Smooth muscle cell (in vitro differentiated cells): ENCODE results near the gene ZNF133. TPM values are rescaled to one million over a fixed set of nuclear protein-coding genes. Genes with fewer than 3 reads are reported as not detected.

Experiments used
- DNase-seq: peaks from one replicate; lab custom pipeline; 2025; ENCODE audit not compliant: unreplicated experiment; lab: John Stamatoyannopoulos, UW
- H2AFZ ChIP-seq: fragments of 200-600 bp; sonication (generic); 2 replicates; pipeline ENCODE4 v1.6.0; 2016; ENCODE audit warnings: antibody characterized with exemption, low read depth, mild to moderate bottlenecking
- H3F3A ChIP-seq: fragments of 200-600 bp; sonication (generic); 2 replicates; pipeline ENCODE4 v1.6.0; 2017; ENCODE audit warnings: antibody characterized with exemption, low read depth
- H3K27ac ChIP-seq: fragments of 200-600 bp; sonication (generic); 2 replicates; pipeline ENCODE4 v1.5.1; 2016; ENCODE audit warnings: low read depth, mild to moderate bottlenecking
- H3K27me3 ChIP-seq: fragments of 200-600 bp; sonication (generic); 2 replicates; pipeline ENCODE4 v1.6.1; 2016; ENCODE audit warnings: low read depth, mild to moderate bottlenecking
- H3K36me3 ChIP-seq: fragments of 200-600 bp; sonication (generic); 2 replicates; pipeline ENCODE4 v1.5.1; 2016; ENCODE audit warnings: low read depth
- H3K4me1 ChIP-seq: fragments of 200-600 bp; sonication (generic); 2 replicates; pipeline ENCODE4 v1.5.1; 2016; ENCODE audit warnings: low read depth
- H3K4me2 ChIP-seq: fragments of 200-600 bp; sonication (generic); 2 replicates; pipeline ENCODE4 v1.6.0; 2016; ENCODE audit warnings: mild to moderate bottlenecking
- H3K4me3 ChIP-seq: fragments of 200-600 bp; sonication (generic); 2 replicates; pipeline ENCODE4 v1.5.1; 2016; ENCODE audit warnings: mild to moderate bottlenecking
- H3K79me2 ChIP-seq: fragments of 200-600 bp; sonication (generic); 2 replicates; pipeline ENCODE4 v1.6.0; 2016; ENCODE audit warnings: low read depth, mild to moderate bottlenecking
- H3K9ac ChIP-seq: fragments of 200-600 bp; sonication (generic); 2 replicates; pipeline ENCODE4 v1.6.0; 2016; ENCODE audit warnings: low read depth
- H3K9me3 ChIP-seq: fragments of 200-600 bp; sonication (generic); replicated peaks from 2 replicates; pipeline ENCODE4 v1.5.1; 2016; ENCODE audit warnings: low read depth
- H4K20me1 ChIP-seq: fragments of 200-600 bp; sonication (generic); 2 replicates; pipeline ENCODE4 v1.6.0; 2016; ENCODE audit warnings: low read depth
- CTCF ChIP-seq: fragments of 200-600 bp; sonication (generic); IDR thresholded peaks from 2 replicates; pipeline ENCODE4 v1.5.1; 2017; ENCODE audit warnings: borderline replicate concordance, mild to moderate bottlenecking, antibody characterized with exemption; ENCODE audit not compliant: insufficient read depth, poor library complexity, severe bottlenecking
- WGBS: methylation state at CpG from one replicate; pipeline ENCODE4 v1.1.7; 2016; ENCODE audit warnings: low lambda C conversion rate; 5-methylcytosine and 5-hydroxymethylcytosine counted together
- polyA plus RNA-seq: library from polyadenylated mRNA; unstranded; fragments of >200 nt; fragmentation: Nextera tagmentation; extraction: Ambion mirVana; gene quantifications from 2 replicates; pipeline ENCODE4 v1.2.1, GENCODE V29; 2016
- total RNA-seq: library from RNA; depleted of rRNA; stranded (reverse); fragments of >200 nt; gene quantifications from 2 replicates; pipeline ENCODE4 v1.2.3, GENCODE V29; 2014

The ZNF133 gene
- total and polyA plus RNA-seq, 2 experiments from 2014 or later, result 12.5 to 22.4 TPM

DNA sequence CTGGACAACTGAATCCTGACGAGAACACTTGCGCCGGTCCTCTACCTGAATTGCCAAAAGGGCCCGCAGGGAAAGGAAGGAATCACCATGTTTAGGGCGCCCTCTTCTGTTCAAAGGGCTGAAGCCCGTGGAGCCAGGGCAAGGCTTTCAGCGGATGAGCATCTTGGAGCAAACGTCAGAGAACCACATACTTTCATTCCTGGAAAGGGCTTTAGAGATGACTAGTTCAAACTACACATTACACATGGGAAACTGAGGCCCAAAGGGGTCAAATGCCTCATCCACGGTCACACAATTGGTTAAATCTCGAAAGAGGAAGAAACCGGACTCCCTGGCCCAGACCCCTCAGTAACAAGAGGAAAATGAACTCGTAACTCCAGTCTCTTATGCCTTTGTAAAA is 11.5 kb upstream of the ZNF133 start:
- Histone ChIP-seq H3K79me2 (no peaks in the 10 kb centered on the region), H3K9me3 (no peaks in the 10 kb centered on the region), H3K9ac (no peak overlapping the region), H3F3A (no peaks in the 10 kb centered on the region), H3K27ac (no peak overlapping the region), H2AFZ (peak overlapping the region; percentile 13), H3K27me3 (peaks cover 3% of the 10 kb centered on the region), H3K4me3 (no peak overlapping the region), H4K20me1 (no peaks in the 10 kb centered on the region), H3K36me3 (no peaks in the 10 kb centered on the region), H3K4me1 (no peaks in the 10 kb centered on the region), H3K4me2 (no peak overlapping the region)
- peak; percentile 8 for DNase-seq
- TF ChIP-seq CTCF, result peak; percentile 75
- 24% methylated on average over 12 of the region's 12 CpGs for WGBS

DNA sequence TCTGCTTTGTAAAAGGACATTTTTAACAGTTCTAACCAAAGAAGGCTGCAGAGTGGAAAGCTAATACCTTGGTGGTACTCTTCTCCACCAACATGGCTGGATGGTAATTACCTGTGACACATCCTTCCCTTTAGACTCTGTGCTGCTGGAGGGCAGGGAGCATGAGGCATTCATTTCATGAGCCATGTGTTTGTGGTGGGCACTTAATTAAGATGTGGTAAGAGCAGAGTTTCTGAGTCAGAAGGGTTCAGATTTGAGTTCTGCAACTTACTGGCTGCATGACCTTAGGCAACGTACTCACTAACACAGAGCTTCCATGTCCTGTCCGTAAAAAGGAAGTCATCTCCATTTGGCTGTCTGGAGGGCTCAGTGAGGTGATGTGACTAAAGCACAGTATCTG is 9.1 kb upstream of the ZNF133 start:
- no peak overlapping the region for H2AFZ ChIP-seq
- no peak overlapping the region for H3K4me3 ChIP-seq
- H3K4me1 ChIP-seq, result no peaks in the 10 kb centered on the region
- WGBS, result 77% methylated on average over 2 of the region's 2 CpGs
- H3K36me3 ChIP-seq, result no peaks in the 10 kb centered on the region
- no peaks in the 10 kb centered on the region for H4K20me1 ChIP-seq
- no peak overlapping the region for H3K4me2 ChIP-seq
- TF ChIP-seq CTCF, result no peak
- no peak for DNase-seq
- no peak overlapping the region for H3K27ac ChIP-seq
- H3K27me3 ChIP-seq, result peaks cover 17% of the 10 kb centered on the region
- H3F3A ChIP-seq, result no peaks in the 10 kb centered on the region
- H3K9me3 ChIP-seq, result no peaks in the 10 kb centered on the region
- H3K9ac ChIP-seq, result no peak overlapping the region
- H3K79me2 ChIP-seq, result no peaks in the 10 kb centered on the region

DNA sequence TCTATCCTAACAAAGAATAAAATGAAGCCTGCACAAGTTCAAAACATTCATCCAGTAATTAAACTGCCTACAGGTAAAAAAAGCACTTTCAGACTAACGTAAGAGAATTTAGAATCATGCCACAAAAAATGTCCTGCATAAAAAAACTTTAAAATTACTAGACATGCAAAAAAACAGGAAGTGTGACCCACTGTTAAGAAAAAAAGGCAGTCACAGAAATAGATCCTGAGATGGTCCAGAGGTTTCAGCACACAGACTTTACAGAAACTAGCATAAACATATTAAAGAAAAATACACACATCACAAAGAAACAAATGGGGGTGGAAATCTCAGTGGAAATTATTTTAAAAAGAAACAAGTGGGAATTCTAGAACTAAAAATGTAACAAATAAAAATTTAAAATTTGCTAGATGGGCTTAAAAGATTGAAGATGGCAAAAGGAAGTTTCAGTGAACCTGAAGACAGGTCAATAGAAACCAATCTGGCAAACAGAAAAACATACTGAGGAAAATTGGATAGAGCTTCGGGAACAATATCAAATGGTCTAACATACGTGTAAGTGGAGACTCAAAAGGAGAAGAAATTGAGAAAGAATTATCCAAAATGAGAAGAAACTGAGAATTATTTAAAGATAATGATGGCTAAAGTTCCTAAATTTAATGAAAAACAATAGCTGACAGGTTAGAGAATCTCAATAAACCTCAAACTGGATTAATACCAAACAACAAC is 3.4 kb upstream of the ZNF133 start:
- no peaks in the 10 kb centered on the region for H3K36me3 ChIP-seq
- H3K4me3 ChIP-seq, result no peak overlapping the region
- H3K79me2 ChIP-seq, result peaks cover 16% of the 10 kb centered on the region
- peaks cover 4% of the 10 kb centered on the region for H3K9me3 ChIP-seq
- no peaks in the 10 kb centered on the region for H3F3A ChIP-seq
- DNase-seq, result no peak
- no peak overlapping the region for H3K4me2 ChIP-seq
- H4K20me1 ChIP-seq, result no peaks in the 10 kb centered on the region
- H2AFZ ChIP-seq, result no peak overlapping the region
- H3K4me1 ChIP-seq, result peaks cover 8% of the 10 kb centered on the region
- no peak overlapping the region for H3K9ac ChIP-seq
- no peak for TF ChIP-seq CTCF
- WGBS, result 74% methylated on average over 3 of the region's 3 CpGs
- H3K27me3 ChIP-seq, result peaks cover 17% of the 10 kb centered on the region
- H3K27ac ChIP-seq, result no peak overlapping the region

- no peak for DNase-seq
- TF ChIP-seq CTCF, result no peak
- peak overlapping the region; percentile 98 for H2AFZ ChIP-seq
- H4K20me1 ChIP-seq, result peaks cover 3% of the 10 kb centered on the region
- peaks cover 42% of the 10 kb centered on the region for H3K79me2 ChIP-seq
- H3K27ac ChIP-seq, result peak overlapping the region; percentile 83
- H3K4me1 ChIP-seq, result peaks cover 8% of the 10 kb centered on the region
- H3F3A ChIP-seq, result no peaks in the 10 kb centered on the region
- H3K36me3 ChIP-seq, result no peaks in the 10 kb centered on the region
- 30% methylated on average over 11 of the region's 11 CpGs for WGBS
- H3K27me3 ChIP-seq, result peaks cover 7% of the 10 kb centered on the region
- H3K9ac ChIP-seq, result peak overlapping the region; percentile 78
- peak overlapping the region; percentile 73 for H3K4me3 ChIP-seq
- peaks cover 4% of the 10 kb centered on the region for H3K9me3 ChIP-seq
- H3K4me2 ChIP-seq, result peak overlapping the region; percentile 93
These were observed 797 bp upstream of the ZNF133 start for GRCh38 chr20:18287546-18287914.
